ENCODE data around the gene GNG13.

Gene GNG13

DNA sequence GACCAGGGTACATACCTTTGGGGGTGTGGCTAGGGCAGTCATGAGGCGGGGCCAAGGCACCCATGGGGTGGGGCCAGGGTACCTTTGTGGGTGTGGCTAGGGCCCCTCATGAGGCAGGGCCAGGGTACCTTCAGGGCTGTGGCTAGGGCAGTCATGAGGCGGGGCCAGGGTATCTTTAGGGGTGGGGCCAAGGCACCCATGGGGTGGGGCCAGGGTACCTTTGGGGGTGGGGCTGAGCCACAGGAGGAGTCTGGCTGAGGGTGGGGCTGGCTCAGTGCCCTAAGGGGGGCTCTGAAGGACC lies 3.5 kb downstream of the GNG13 start:
- H3K9me3 ChIP-seq (ENCODE audit: control insufficient read depth, insufficient read depth, low read length): no peaks in the 10 kb centered on the region
- no peak overlapping the region for H3K4me2 ChIP-seq (ENCODE audit: low read length)
- peaks cover 29% of the 10 kb centered on the region for H3K27me3 ChIP-seq (ENCODE audit: control insufficient read depth, low read length)
- H3F3A ChIP-seq (ENCODE audit: control insufficient read depth, insufficient read depth): no peaks in the 10 kb centered on the region
- H3K36me3 ChIP-seq (ENCODE audit: control insufficient read depth, low read length): peaks cover 22% of the 10 kb centered on the region
- H4K20me1 ChIP-seq (ENCODE audit: control insufficient read depth, insufficient read depth, low read depth, low read length): peaks cover 10% of the 10 kb centered on the region; the same call in 1 of the 2 replicates
- no peak overlapping the region for H3K27ac ChIP-seq (ENCODE audit: low read depth, low read length)
- TF ChIP-seq EZH2phosphoT487 (IDR thresholded peaks at IDR 0.05; ENCODE audit: borderline replicate concordance, low read length): no peak
- TF ChIP-seq, protein P1, sequence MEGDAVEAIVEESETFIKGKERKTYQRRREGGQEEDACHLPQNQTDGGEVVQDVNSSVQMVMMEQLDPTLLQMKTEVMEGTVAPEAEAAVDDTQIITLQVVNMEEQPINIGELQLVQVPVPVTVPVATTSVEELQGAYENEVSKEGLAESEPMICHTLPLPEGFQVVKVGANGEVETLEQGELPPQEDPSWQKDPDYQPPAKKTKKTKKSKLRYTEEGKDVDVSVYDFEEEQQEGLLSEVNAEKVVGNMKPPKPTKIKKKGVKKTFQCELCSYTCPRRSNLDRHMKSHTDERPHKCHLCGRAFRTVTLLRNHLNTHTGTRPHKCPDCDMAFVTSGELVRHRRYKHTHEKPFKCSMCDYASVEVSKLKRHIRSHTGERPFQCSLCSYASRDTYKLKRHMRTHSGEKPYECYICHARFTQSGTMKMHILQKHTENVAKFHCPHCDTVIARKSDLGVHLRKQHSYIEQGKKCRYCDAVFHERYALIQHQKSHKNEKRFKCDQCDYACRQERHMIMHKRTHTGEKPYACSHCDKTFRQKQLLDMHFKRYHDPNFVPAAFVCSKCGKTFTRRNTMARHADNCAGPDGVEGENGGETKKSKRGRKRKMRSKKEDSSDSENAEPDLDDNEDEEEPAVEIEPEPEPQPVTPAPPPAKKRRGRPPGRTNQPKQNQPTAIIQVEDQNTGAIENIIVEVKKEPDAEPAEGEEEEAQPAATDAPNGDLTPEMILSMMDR (IDR thresholded peaks at IDR 0.05; ENCODE audit: low read depth, low read length, poor library complexity, severe bottlenecking): no peak
- no peaks in the 10 kb centered on the region for H3K79me2 ChIP-seq (ENCODE audit: control insufficient read depth, low read length)
- H3K4me1 ChIP-seq (ENCODE audit: control insufficient read depth, low read length): peaks cover 9% of the 10 kb centered on the region; the same call in 1 of the 2 replicates
- no peak overlapping the region for H3K4me3 ChIP-seq (ENCODE audit: low read length)
- no peaks in the 10 kb centered on the region for H3K9me2 ChIP-seq (replicated peaks; ENCODE audit: control insufficient read depth, low read length)

GRCh38 chr16:796296-797119 lies 4.0 kb downstream of the GNG13 start:
- Histone ChIP-seq H3K9me2 (replicated peaks; ENCODE audit: control insufficient read depth, low read length) (no peaks in the 10 kb centered on the region), H3K9me3 (ENCODE audit: control insufficient read depth, insufficient read depth, low read length) (no peaks in the 10 kb centered on the region), H4K20me1 (ENCODE audit: control insufficient read depth, insufficient read depth, low read depth, low read length) (peaks cover 10% of the 10 kb centered on the region; the same call in 1 of the 2 replicates), H3K4me1 (ENCODE audit: control insufficient read depth, low read length) (peaks cover 9% of the 10 kb centered on the region; the same call in 1 of the 2 replicates), H3K27ac (ENCODE audit: low read depth, low read length) (no peak overlapping the region), H3K79me2 (ENCODE audit: control insufficient read depth, low read length) (no peaks in the 10 kb centered on the region), H3K4me3 (ENCODE audit: low read length) (no peak overlapping the region), H3K36me3 (ENCODE audit: control insufficient read depth, low read length) (peaks cover 28% of the 10 kb centered on the region), H3F3A (ENCODE audit: control insufficient read depth, insufficient read depth) (no peaks in the 10 kb centered on the region), H3K4me2 (ENCODE audit: low read length) (no peak overlapping the region), H3K27me3 (ENCODE audit: control insufficient read depth, low read length) (peaks cover 24% of the 10 kb centered on the region)
- TF ChIP-seq EZH2phosphoT487 (IDR thresholded peaks at IDR 0.05; ENCODE audit: borderline replicate concordance, low read length): no peak
- TF ChIP-seq, protein P1 (IDR thresholded peaks at IDR 0.05; ENCODE audit: low read depth, low read length, poor library complexity, severe bottlenecking): no peak

DNA sequence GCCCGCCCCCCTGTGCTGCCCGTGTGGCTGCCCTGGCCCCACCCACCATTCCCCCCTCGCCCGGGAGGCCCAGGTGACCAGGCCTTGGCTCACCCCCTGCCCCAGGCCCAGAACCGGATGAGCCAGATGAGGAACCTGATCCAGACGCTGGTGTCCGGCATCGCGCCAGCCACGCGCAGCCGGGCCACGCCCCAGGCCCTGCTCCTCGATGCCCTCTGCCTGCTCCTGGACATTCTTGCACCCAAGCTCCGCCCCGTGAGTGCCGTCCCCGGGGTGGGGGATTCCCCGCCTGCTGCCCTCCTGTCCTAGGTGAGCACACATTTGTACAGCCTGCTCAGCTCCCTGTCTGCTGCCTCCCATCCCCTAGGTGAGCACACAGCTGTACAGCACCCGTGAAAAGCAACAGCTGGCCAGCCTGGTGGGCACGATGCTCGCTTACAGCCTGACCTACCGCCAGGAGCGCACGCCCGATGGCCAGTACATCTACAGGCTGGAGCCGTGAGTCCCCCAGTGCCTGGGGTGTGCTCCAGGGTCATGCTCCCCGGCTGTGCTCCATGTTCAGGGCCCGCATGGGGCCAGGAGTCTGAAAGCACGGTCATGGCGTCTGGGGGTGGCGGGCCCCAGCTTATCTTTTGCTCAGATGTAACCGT lies 4.8 kb downstream of the GNG13 start:
- TF ChIP-seq, protein P1 (IDR thresholded peaks at IDR 0.05; ENCODE audit: low read depth, low read length, poor library complexity, severe bottlenecking): no peak
- no peak for TF ChIP-seq EZH2phosphoT487 (IDR thresholded peaks at IDR 0.05; ENCODE audit: borderline replicate concordance, low read length)
- Histone ChIP-seq H3K4me2 (ENCODE audit: low read length) (no peak overlapping the region), H3K27ac (ENCODE audit: low read depth, low read length) (no peak overlapping the region), H3K9me3 (ENCODE audit: control insufficient read depth, insufficient read depth, low read length) (no peaks in the 10 kb centered on the region), H3K27me3 (ENCODE audit: control insufficient read depth, low read length) (peaks cover 16% of the 10 kb centered on the region), H3K36me3 (ENCODE audit: control insufficient read depth, low read length) (peaks cover 36% of the 10 kb centered on the region), H3K4me1 (ENCODE audit: control insufficient read depth, low read length) (peaks cover 5% of the 10 kb centered on the region; the same call in 1 of the 2 replicates), H3F3A (ENCODE audit: control insufficient read depth, insufficient read depth) (no peaks in the 10 kb centered on the region), H3K4me3 (ENCODE audit: low read length) (no peak overlapping the region), H3K79me2 (ENCODE audit: control insufficient read depth, low read length) (peaks cover 7% of the 10 kb centered on the region), H3K9me2 (replicated peaks; ENCODE audit: control insufficient read depth, low read length) (no peaks in the 10 kb centered on the region), H4K20me1 (ENCODE audit: control insufficient read depth, insufficient read depth, low read depth, low read length) (peaks cover 5% of the 10 kb centered on the region; the same call in 1 of the 2 replicates)
